SU-DHL-6 (cell line): Measurements from ENCODE around the gene IFI27L1.

Experiments used
- H2AFZ ChIP-seq: fragments of 200-600 bp; sonication (generic); 2 replicates; pipeline ENCODE4 v1.6.1; 2014; ENCODE audit warnings: low read depth, mild to moderate bottlenecking, moderate library complexity, mixed read lengths, antibody characterized with exemption, low read length; ENCODE audit not compliant: severe bottlenecking
- H3F3A ChIP-seq: fragments of 200-600 bp; shearing (Covaris generic); 2 replicates; pipeline ENCODE4 v1.6.0; 2016; ENCODE audit warnings: antibody characterized with exemption, mild to moderate bottlenecking; ENCODE audit not compliant: insufficient read depth
- H3K27ac ChIP-seq: fragments of 200-600 bp; sonication (generic); 2 replicates; pipeline ENCODE4 v1.5.1; 2016; ENCODE audit warnings: low read depth, mild to moderate bottlenecking, low read length, moderate library complexity, mixed read lengths
- H3K27me3 ChIP-seq: fragments of 200-600 bp; sonication (generic), shearing (Covaris generic); 2 replicates; pipeline ENCODE4 v1.6.0; 2014; ENCODE audit warnings: mild to moderate bottlenecking, low read length
- H3K36me3 ChIP-seq: fragments of 200-600 bp; sonication (generic); 2 replicates; pipeline ENCODE4 v1.6.1; 2014; ENCODE audit warnings: mild to moderate bottlenecking, low read length, mixed read lengths
- H3K4me2 ChIP-seq: fragments of 300-600, 200-600 bp; shearing (Covaris generic), sonication (generic); 2 replicates; pipeline ENCODE4 v1.6.0; 2014; ENCODE audit warnings: low read length, low read depth, mild to moderate bottlenecking; ENCODE audit not compliant: poor library complexity, severe bottlenecking
- H3K4me3 ChIP-seq: fragments of 200-600 bp; sonication (generic); 2 replicates; pipeline ENCODE4 v1.5.1; 2014; ENCODE audit warnings: antibody characterized with exemption, low read length, mild to moderate bottlenecking, mixed read lengths; ENCODE audit not compliant: insufficient read depth, poor library complexity, severe bottlenecking
- H3K79me2 ChIP-seq: fragments of 200-600 bp; sonication (generic); 2 replicates; pipeline ENCODE4 v1.6.1; 2014; ENCODE audit warnings: mild to moderate bottlenecking, low read length, moderate library complexity; ENCODE audit not compliant: insufficient read depth
- H3K9ac ChIP-seq: fragments of 200-600 bp; sonication (generic); 2 replicates; pipeline ENCODE4 v1.7.0; 2014; ENCODE audit warnings: mild to moderate bottlenecking, low read length
- H3K9me2 ChIP-seq: fragments of 200-600 bp; sonication (generic); replicated peaks from 2 replicates; pipeline ENCODE4 v1.6.1; 2014; ENCODE audit warnings: low read length; ENCODE audit not compliant: insufficient read depth
- H3K9me3 ChIP-seq: fragments of 200-600 bp; sonication (generic); 2 replicates; pipeline ENCODE4 v1.6.1; 2014; ENCODE audit warnings: low read length, mixed read lengths; ENCODE audit not compliant: insufficient read depth
- H4K20me1 ChIP-seq: fragments of 200-600 bp; sonication (generic); 2 replicates; pipeline ENCODE4 v1.6.1; 2014; ENCODE audit warnings: low read depth, mild to moderate bottlenecking, antibody characterized with exemption, low read length, moderate library complexity, mixed read lengths
- CTCF ChIP-seq: fragments of 200-600 bp; sonication (generic); IDR thresholded peaks from one replicate; pipeline ENCODE4 v1.5.1; 2017; ENCODE audit warnings: antibody characterized with exemption, mild to moderate bottlenecking, low read length, moderate library complexity; ENCODE audit not compliant: insufficient read depth, poor library complexity, severe bottlenecking
- EZH2phosphoT487 ChIP-seq: fragments of 200-600 bp; sonication (generic), shearing (Covaris generic); conservative IDR thresholded peaks from 2 replicates; pipeline ENCODE4 v1.6.1; 2018; ENCODE audit warnings: mild to moderate bottlenecking, antibody characterized with exemption, low read length, moderate library complexity, mixed read lengths

IFI27L1 gene

DNA sequence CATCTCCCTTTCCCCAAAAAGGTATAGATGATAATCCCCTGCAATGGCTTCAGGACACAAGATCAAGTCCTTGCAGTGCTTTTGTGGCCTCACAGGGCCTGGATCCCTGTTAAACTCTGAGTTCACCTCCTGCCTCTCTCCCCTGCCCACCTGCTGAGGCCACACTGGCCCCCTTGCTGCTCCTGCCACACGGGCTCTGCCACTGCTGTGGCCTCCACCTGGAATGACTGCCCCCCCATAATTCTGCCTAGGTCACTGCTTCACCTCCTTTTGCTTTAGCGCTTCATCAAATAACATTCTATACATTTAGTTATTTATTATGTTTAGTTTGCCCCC, 28.8 kb downstream of the IFI27L1 start:
- H3K9me3 ChIP-seq: no peaks in the 10 kb centered on the region
- H3K27ac ChIP-seq: no peak overlapping the region
- no peaks in the 10 kb centered on the region for H3K79me2 ChIP-seq
- H3F3A ChIP-seq: no peaks in the 10 kb centered on the region
- no peaks in the 10 kb centered on the region for H4K20me1 ChIP-seq
- no peaks in the 10 kb centered on the region; the same call in 1 of the 2 replicates for H3K27me3 ChIP-seq
- TF ChIP-seq EZH2phosphoT487 (no peak), CTCF (no peak)
- H3K4me2 ChIP-seq: no peak overlapping the region
- H3K9me2 ChIP-seq: no peaks in the 10 kb centered on the region
- no peak overlapping the region for H3K4me3 ChIP-seq
- no peak overlapping the region for H2AFZ ChIP-seq
- H3K36me3 ChIP-seq: no peaks in the 10 kb centered on the region
- H3K9ac ChIP-seq: no peak overlapping the region

DNA sequence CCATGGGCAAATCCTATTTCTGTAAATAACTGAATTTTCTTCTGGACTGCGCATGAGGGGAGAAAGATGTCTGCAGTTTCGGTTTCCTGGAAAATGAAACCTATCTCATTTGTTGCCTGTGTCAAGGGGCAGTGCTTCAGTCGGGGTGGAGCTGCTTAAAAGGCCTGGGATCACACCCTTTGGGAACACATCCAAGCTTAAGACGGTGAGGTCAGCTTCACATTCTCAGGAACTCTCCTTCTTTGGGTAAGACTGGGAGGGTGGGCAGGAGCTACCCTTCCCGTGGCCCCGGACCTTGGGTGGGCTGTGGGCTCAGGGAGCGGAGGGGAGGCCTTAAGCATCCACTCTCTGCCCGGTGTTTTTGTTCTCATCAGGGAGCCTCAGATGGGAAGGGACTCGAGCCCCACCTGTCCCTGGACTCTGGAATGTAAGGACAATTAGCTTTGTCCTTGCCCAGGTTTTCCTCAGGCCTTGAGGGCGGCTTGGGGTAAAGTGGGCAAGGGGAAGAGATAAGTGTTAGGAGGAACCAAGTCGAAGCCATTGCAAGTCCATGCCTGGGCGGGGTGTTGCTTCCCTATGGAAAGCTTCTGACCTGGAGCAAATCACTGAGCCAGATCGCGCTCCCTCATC, 29.6 kb downstream of the IFI27L1 start, which contains the start of gene IFI27:
TSS of gene IFI27 (plus strand) at position 185 of the 630 bp plus-strand sequence.
- Histone ChIP-seq H3K9ac (no peak within 1 kb of the TSS), H3K27ac (no peak within 1 kb of the TSS), H3K27me3 (no peaks in the 10 kb centered on the region; the same call in 1 of the 2 replicates), H3K9me2 (no peaks in the 10 kb centered on the region), H3K9me3 (no peaks in the 10 kb centered on the region), H3K4me3 (no peak within 1 kb of the TSS), H2AFZ (no peak within 1 kb of the TSS), H3F3A (no peaks in the 10 kb centered on the region), H3K36me3 (no peaks in the 10 kb centered on the region), H3K4me2 (no peak within 1 kb of the TSS), H3K79me2 (no peaks in the 10 kb centered on the region), H4K20me1 (no peaks in the 10 kb centered on the region)
- TF ChIP-seq EZH2phosphoT487 (no peak), CTCF (no peak)

DNA sequence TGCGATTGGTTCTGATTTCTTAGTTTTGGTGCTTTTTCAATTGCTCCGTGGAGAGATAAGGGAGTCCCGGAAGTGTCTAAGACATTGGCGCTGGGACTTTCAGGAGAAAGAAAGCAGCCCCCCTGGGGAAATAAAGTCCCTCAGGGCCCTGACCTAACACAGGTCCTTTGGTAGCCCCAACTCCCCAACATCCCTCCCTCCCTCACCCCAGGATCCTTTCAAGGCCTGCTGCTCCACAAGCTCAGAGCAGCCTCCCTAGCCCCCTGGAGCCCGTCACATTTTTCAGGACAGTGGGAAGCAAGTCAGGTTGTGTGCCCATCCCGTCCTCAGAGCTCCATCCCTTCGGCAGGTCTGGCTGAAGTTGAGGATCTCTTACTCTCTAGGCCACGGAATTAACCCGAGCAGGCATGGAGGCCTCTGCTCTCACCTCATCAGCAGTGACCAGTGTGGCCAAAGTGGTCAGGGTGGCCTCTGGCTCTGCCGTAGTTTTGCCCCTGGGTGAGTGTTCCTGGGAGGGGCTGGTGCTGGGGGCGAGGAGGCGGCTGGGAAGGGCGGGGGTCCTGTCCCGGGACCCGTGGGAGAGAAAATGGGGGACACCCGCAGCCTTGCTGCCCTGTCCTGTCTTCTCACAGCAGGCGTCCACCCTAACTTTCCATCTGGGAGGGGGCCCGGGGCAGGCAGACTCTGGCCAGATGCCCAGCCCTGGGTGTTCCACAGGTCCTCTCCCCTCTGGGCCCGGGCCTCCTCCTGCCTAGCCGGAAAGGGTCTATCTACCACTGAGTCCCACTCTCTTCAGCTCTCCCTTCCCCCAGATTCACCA, 30.4 kb downstream of the IFI27L1 start:
- no peak overlapping the region for H3K4me2 ChIP-seq
- no peaks in the 10 kb centered on the region for H3K9me3 ChIP-seq
- no peak overlapping the region for H3K4me3 ChIP-seq
- no peaks in the 10 kb centered on the region for H3K79me2 ChIP-seq
- no peak overlapping the region for H2AFZ ChIP-seq
- H3K9ac ChIP-seq: no peak overlapping the region
- no peaks in the 10 kb centered on the region; the same call in 1 of the 2 replicates for H3K27me3 ChIP-seq
- H4K20me1 ChIP-seq: no peaks in the 10 kb centered on the region
- no peak overlapping the region for H3K27ac ChIP-seq
- TF ChIP-seq CTCF (no peak), EZH2phosphoT487 (no peak)
- no peaks in the 10 kb centered on the region for H3F3A ChIP-seq
- H3K36me3 ChIP-seq: no peaks in the 10 kb centered on the region
- no peaks in the 10 kb centered on the region for H3K9me2 ChIP-seq
